RWPE1 (cell line): ENCODE results near the gene HHAT.

Experiments
- CTCF ChIA-PET: fragments of 350-600 bp; sonication (Branson Sonifier 250); formaldehyde crosslinking; extraction: SDS; loops from one replicate; lab custom pipeline; 2021; lab: Yijun Ruan, JAX
- POLR2A ChIA-PET: fragments of 400-600 bp; formaldehyde crosslinking; extraction: SDS; loops from one replicate; lab custom pipeline; 2020; ENCODE audit warnings: antibody characterized with exemption; ENCODE audit not compliant: low non-redundant PET; lab: Yijun Ruan, JAX
- DNase-seq: peaks from one replicate; pipeline ENCODE4 v3.0.0; 2012; ENCODE audit warnings: low spot score
- H3K27ac ChIP-seq: fragments of 450-650 bp; 2 replicates; pipeline ENCODE4 v1.5.1; 2017
- CTCF ChIP-seq: fragments of 450-650 bp; conservative IDR thresholded peaks from 2 replicates; pipeline ENCODE4 v1.5.1; 2017; ENCODE audit warnings: low read depth, mild to moderate bottlenecking

HHAT gene

GRCh38 chr1:210373878-210374599 lies 45.3 kb downstream of the HHAT start:
- TF ChIP-seq CTCF = peak; percentile 78
- ChIA-PET POLR2A (no interaction called here), CTCF (interaction anchor here (0.6 to 1.6 kb wide), 14 partner anchors 9 to 1842 kb away, joined by 3 to 11 read pairs (median 4); no protein-coding TSS in a partner anchor)
- H3K27ac ChIP-seq = no peak overlapping the region
- DNase-seq = peak; percentile 86

- no peak for DNase-seq
- peak; percentile 22 for TF ChIP-seq CTCF
- ChIA-PET CTCF (interaction anchor here (0.6 to 1.6 kb wide), 12 partner anchors 8 to 1842 kb away, joined by 3 to 11 read pairs (median 5); no protein-coding TSS in a partner anchor), POLR2A (no interaction called here)
- no peak overlapping the region for H3K27ac ChIP-seq
These were observed 45.9 kb downstream of the HHAT start for GRCh38 chr1:210374600-210374953.

- H3K27ac ChIP-seq = no peak overlapping the region
- no peak for DNase-seq
- POLR2A ChIA-PET = no interaction called here
- no peak for TF ChIP-seq CTCF
- CTCF ChIA-PET = no interaction called here
These were observed 48.2 kb downstream of the HHAT start for GRCh38 chr1:210376836-210377372.

- no peak for TF ChIP-seq CTCF
- DNase-seq = no peak
- ChIA-PET POLR2A (no interaction called here), CTCF (interaction anchor here (0.6 kb wide), 1 partner anchor 1144 kb away, joined by 3 read pairs; no protein-coding TSS in a partner anchor)
- H3K27ac ChIP-seq = no peak overlapping the region
These were observed 49.1 kb downstream of the HHAT start for GRCh38 chr1:210377731-210378333.

- H3K27ac ChIP-seq = no peak overlapping the region
- TF ChIP-seq CTCF = no peak
- POLR2A ChIA-PET = interaction anchor here (0.8 kb wide), 1 partner anchor 494 kb away, joined by 3 read pairs; no protein-coding TSS in a partner anchor
- CTCF ChIA-PET = interaction anchor here (1.0 kb wide), 1 partner anchor 179 kb away, joined by 4 read pairs; no protein-coding TSS in a partner anchor
- DNase-seq = no peak
These were observed 50.0 kb downstream of the HHAT start for GRCh38 chr1:210378736-210379135.

GRCh38 chr1:210381934-210382333 lies 53.2 kb downstream of the HHAT start:
- H3K27ac ChIP-seq = no peak overlapping the region
- DNase-seq = no peak
- POLR2A ChIA-PET = no interaction called here
- no peak for TF ChIP-seq CTCF
- CTCF ChIA-PET = interaction anchor here (1.3 to 1.7 kb wide), 2 partner anchors 7 to 18 kb away, joined by 5 to 8 read pairs; no protein-coding TSS in a partner anchor
